Activated gamma-delta T cell (primary cell): ENCODE measurements around the gene ZNF784.

Experiments used
- DNase-seq: peaks from one replicate; lab custom pipeline; 2025; lab: John Stamatoyannopoulos, UW

Gene ZNF784

GRCh38 chr19:55656552-55656951 is 32.2 kb upstream of the ZNF784 start:
- no peak for DNase-seq

GRCh38 chr19:55655648-55656040 is 31.3 kb upstream of the ZNF784 start:
- DNase-seq = no peak

- DNase-seq = peak; percentile 95
Observed at GRCh38 chr19:55654868-55655647, 30.7 kb upstream of the ZNF784 start, which contains the start of gene U2AF2. Gene U2AF2 (plus strand): TSS chr19:55655035. CDS start chr19:55655105, 70 bp downstream.

DNA sequence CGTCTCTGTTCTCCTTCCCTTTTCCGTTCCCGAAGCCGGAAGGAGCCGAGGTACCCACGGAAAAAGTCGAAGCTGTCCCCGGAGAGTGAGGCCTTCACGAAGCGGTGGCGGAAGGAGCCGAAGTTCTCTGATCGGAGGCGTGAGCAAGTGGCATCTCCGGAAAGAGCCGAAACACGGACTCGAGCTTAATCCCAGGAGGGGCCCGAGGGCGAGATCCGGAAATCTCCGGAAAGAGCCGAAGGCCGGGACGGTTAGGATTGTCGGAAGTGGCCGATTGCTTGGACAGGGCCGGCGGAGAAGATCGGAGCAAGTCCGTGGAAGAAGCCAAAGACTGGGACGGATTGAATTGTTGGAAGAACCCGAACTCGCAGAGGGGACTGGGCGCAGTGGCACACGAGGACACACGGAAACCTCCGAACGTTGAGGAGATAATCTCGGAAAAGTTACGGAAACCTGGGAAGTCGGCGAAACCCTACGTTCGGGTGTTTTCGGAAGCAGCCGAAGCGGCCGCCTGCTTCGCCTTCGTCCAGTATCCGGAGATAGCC is 30.0 kb upstream of the ZNF784 start:
- peak; percentile 68 for DNase-seq

- peak; percentile 92 for DNase-seq
Observed at GRCh38 chr19:55653651-55654322, 29.4 kb upstream of the ZNF784 start.

DNA sequence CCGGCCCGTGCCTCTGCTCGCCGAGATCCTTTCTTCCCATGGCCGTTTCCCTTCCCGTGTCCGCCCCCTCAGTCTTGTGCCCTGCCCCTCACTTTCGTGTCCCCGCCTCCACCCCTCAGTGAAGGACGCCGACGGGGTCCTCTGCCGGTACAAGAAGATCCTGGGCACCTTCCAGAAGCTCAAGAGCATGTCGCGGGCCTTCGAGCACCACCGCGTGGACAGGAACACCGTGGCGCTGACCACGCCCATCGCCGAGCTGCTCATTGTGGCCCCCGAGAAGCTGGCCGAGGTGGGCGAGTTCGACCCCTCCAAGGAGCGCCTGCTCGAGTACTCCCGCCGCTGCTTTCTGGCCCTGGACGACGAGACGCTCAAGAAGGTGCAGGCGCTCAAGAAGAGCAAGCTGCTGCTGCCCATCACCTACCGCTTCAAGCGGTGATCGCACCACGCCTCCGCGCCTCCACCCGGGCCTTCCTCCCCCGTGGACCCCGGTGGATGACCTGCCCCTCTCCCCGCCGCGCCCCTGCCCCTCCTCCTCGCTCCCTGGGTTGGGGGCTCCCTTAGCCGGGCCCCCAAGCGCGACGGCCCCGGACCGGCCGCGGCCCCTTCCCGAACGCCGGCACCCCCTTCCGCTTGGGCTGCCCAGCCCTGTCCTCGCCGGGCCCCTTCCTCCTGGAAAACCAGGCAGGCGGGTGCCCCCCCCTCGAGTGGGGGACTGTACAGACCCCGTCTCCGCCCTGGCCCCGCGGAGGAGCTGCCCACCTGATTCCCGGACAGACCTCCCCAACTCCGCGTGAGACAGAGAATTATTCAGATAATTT is 28.2 kb upstream of the ZNF784 start:
- peak; percentile 23 for DNase-seq

- DNase-seq = no peak
Observed at GRCh38 chr19:55651236-55651635, 26.9 kb upstream of the ZNF784 start.

GRCh38 chr19:55650602-55651230 is 26.4 kb upstream of the ZNF784 start:
- no peak for DNase-seq

DNA sequence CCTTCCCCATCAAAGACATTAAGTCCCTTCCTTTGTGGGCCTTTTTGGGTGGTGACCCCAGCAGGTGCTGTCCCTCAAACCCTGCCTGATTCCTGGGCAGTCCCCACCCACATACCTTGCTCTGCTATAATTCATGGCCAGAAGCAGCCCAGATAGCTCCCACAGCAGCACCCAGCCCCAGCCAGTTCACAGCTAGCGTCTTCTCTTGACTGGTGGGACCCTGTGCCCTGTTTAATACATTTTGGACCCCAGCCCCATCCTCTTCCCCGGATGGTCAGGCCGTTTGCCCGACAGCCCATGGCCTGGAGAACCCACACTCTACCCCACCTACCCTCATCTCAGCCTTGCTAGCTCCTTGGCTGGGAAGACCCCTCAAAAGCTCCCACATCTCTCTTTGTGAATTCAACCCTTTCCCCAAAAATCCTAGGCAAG is 25.8 kb upstream of the ZNF784 start:
- no peak for DNase-seq

DNA sequence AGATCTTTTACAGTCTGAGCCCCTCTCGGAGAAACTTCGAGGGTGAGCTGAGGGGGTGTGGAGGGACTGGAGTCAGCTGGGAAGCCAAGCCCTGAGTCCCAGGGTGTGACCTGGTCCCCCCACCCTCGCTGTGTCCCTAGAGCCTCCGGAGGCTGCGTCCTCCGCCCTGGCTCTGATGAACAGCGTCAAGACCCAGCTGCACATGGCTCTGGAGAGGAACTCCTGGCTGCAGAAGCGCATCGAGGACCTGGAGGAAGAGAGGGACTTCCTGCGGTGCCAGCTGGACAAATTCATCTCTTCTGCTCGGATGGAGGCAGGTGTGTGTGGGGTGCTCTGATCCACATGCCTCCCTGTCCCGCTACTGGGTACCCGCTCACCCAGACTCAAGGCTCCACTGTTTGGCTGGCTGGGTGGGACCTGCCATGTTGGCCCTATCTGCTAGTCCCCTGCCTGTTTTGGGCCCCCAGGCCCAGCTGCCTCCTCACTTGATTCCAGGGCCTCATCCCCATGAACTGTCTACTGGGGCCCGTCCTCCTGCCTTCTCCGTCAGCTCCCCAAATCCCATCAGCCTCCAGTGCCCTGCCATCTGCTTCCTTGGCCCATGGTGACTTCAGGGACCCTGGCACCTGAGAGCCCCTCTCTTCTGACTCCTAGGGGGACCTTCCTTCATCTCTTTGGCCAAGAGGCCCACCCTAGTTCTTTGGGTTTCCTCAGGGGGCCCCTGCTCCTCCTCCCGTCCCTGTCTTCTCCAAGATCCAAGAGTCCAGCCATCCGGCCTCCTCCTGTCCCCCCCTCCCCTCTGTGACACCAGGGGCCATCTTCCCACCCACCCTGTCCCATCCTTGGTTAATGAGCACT is 25.1 kb upstream of the ZNF784 start:
- DNase-seq = no peak

DNA sequence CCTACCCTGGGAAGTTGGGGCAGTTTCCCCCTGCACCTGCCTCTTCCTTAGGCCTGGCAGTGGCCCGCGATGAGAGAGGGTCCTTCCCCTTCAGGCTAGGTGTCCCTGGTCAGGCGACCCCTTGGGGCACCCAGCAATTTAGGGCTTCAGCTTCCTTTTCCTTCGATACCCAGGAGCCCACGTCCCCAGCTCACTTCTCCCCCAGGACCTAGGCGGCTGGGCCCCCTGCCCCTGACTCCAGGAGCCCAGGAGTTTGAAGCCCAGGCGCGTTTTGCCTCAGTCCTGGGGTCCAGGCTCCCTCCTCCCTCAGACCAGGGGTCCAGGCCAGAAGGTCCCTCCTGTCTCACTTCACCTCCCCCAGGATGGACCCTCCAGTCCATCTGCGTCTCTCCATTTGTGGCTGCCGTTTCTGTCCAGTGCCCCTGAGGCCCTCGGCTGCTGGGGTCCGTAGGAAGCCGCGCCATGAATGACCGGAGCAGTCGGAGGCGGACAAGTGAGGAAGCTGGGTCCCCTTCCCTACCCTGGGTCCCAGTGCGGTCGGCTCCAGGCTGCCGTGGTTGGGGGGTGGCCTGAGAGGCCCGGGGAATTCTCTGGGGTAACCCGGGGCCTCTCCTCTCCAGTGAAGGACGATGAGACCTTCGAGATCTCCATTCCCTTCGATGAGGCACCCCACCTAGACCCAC is 24.4 kb upstream of the ZNF784 start:
- no peak for DNase-seq

DNA sequence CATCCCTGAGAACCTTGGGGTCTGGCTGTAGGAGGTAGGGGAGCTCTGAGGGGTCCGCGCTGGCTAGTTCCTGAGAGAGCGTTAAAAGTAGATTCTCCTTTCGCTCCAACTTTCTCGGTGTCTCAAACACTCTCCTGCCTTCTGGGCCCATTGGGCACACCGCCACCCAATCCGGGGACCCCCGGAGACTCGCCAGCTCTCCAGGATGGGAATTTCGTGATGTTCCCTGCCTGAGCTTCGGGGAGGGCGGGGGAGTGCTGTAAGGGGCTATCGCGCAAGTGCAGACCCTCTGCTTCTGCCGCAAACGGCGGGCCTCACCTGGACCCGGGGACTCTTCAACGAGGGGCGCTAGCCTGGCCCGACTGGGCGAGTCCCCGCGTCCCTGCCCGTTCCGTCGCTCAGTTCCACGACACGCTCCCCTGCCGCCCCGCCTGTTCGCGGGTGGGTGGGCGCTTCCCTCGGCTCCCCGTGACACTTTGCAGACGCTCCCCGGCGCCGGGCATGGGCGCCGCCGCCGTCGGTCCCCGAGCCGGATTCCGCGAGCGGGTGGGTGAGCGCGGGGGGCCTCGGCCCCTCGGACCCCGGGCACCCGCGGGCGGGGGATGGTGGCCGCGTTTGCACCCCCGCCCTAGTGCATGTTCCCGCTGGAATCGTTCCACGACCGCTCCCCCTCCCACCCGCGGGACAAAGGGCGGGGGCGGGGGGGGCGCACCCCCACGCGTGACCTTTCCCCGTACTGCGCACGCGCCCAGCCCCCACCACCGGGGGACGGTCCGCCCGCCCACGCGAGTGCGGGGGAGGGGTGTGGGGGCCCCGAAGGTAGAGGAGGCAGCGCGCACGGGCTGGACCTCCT is 23.6 kb upstream of the ZNF784 start, which contains the start of gene CCDC106:
TSS of gene CCDC106 (plus strand) at position 481 of the 853 bp plus-strand sequence. CDS start 835 bp downstream, outside the sequence.
- DNase-seq = peak; percentile 27

- DNase-seq = no peak
Observed at GRCh38 chr19:55646889-55647731, 22.7 kb upstream of the ZNF784 start.

GRCh38 chr19:55645512-55645881 is 21.1 kb upstream of the ZNF784 start:
- no peak for DNase-seq

DNA sequence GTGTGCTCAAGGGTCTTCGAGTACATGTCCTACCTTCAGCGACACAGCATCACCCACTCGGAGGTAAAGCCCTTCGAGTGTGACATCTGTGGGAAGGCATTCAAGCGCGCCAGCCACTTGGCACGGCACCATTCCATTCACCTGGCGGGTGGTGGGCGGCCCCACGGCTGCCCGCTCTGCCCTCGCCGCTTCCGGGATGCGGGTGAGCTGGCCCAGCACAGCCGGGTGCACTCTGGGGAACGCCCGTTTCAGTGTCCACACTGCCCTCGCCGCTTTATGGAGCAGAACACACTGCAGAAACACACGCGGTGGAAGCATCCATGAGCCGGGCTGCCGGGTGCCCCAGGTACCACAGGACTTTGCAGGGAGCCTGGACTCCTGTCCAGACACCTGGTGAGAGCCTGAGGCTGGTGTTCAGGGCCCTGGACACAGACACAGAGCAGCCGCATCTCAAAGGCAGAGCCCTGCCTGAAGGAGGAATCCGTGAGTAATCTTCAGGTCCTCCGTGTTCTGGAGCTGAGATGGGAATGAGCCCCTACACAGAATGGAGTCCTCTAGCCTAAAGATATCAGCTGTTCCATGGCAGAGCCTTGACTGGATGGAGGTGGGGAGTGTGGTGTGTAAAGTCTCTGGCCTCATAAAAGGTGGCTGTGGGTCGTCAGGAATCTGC is 20.6 kb upstream of the ZNF784 start:
- DNase-seq = no peak

- no peak for DNase-seq
Observed at GRCh38 chr19:55644191-55644833, 19.9 kb upstream of the ZNF784 start.

GRCh38 chr19:55643887-55644176 is 19.5 kb upstream of the ZNF784 start:
- DNase-seq = no peak
